Keratinocyte (primary cell): ENCODE data around the gene STK33. TPM values are rescaled to one million over a fixed set of nuclear protein-coding genes. Genes with fewer than 3 reads are reported as not detected.

Source experiments
- DNase-seq: peaks from one replicate; pipeline ENCODE4 v3.0.0-alpha.2; 2011; ENCODE audit warnings: low read depth, missing footprints, low spot score
- FAIRE-seq: peaks from 2 replicates; lab custom pipeline; 2011; peaks lifted over from hg19 to GRCh38; lab: Jason Lieb, UNC
- H2AFZ ChIP-seq: 2 replicates; pipeline ENCODE4 v1.6.0; 2012; ENCODE audit warnings: low read length, control low read depth, inconsistent platforms; ENCODE audit not compliant: control insufficient read depth
- H3K27ac ChIP-seq: 2 replicates; pipeline ENCODE4 v1.5.1; 2011; ENCODE audit warnings: low read length; ENCODE audit not compliant: control insufficient read depth, insufficient read depth
- H3K27me3 ChIP-seq: 3 replicates; pipeline ENCODE4 v1.6.0; 2011; ENCODE audit warnings: low read length; ENCODE audit not compliant: control insufficient read depth, insufficient read depth; ENCODE audit errors: extremely low read depth
- H3K36me3 ChIP-seq, 2 experiments: 2 replicates in 1 of 2; 3 replicates in 1 of 2; pipeline ENCODE4 v1.5.1; 2011; ENCODE audit warnings: low read length in 2 of 2, mild to moderate bottlenecking in 1 of 2; ENCODE audit not compliant: control insufficient read depth in 2 of 2, insufficient read depth in 2 of 2; ENCODE audit errors: extremely low read depth in 1 of 2
- H3K4me1 ChIP-seq: 3 replicates; pipeline ENCODE4 v1.5.1; 2011; ENCODE audit warnings: low read length; ENCODE audit not compliant: control insufficient read depth, insufficient read depth; ENCODE audit errors: extremely low read depth
- H3K4me2 ChIP-seq: 3 replicates; pipeline ENCODE4 v1.6.0; 2011; ENCODE audit warnings: low read depth, low read length; ENCODE audit not compliant: control insufficient read depth, insufficient read depth; ENCODE audit errors: extremely low read depth
- H3K4me3 ChIP-seq, 3 experiments: fragments of 200-600 bp in 1 of 3; sonication (generic) in 1 of 3; 2 replicates in 2 of 3; 3 replicates in 1 of 3; pipeline ENCODE4 v1.5.1; 2011 to 2016; ENCODE audit warnings: low read length in 3 of 3, mild to moderate bottlenecking in 3 of 3, control low read depth in 2 of 3, inconsistent platforms in 1 of 3, low read depth in 1 of 3, mixed read lengths in 1 of 3, mixed run types in 1 of 3, moderate library complexity in 1 of 3; ENCODE audit not compliant: control insufficient read depth in 2 of 3, insufficient read depth in 2 of 3; ENCODE audit errors: extremely low read depth in 1 of 3
- H3K79me2 ChIP-seq: 2 replicates; pipeline ENCODE4 v1.6.0; 2012; ENCODE audit warnings: low read length; ENCODE audit not compliant: control insufficient read depth, insufficient read depth
- H3K9ac ChIP-seq: 3 replicates; pipeline ENCODE4 v1.6.0; 2011; ENCODE audit warnings: low read length; ENCODE audit not compliant: control insufficient read depth, insufficient read depth; ENCODE audit errors: extremely low read depth
- H3K9me1 ChIP-seq: 3 replicates; pipeline ENCODE4 v1.6.0; 2011; ENCODE audit warnings: low read length; ENCODE audit not compliant: control insufficient read depth, insufficient read depth; ENCODE audit errors: extremely low read depth
- H3K9me3 ChIP-seq: 2 replicates; pipeline ENCODE4 v1.5.1; 2012; ENCODE audit warnings: low read depth, low read length; ENCODE audit not compliant: control insufficient read depth
- H4K20me1 ChIP-seq: 3 replicates; pipeline ENCODE4 v1.6.0; 2011; ENCODE audit warnings: low read length; ENCODE audit not compliant: control insufficient read depth, insufficient read depth; ENCODE audit errors: extremely low read depth
- EZH2 ChIP-seq: IDR thresholded peaks from one replicate; pipeline ENCODE4 v1.6.1; 2012; ENCODE audit warnings: inconsistent platforms, mild to moderate bottlenecking, low read length, moderate library complexity
- dilution Hi-C: fragments of 300-500 bp; cut with MboI; formaldehyde crosslinking; loops from one replicate; pipeline ENCODE4 v1.7.0; 2020; ENCODE audit warnings: low sequenced_read_pairs; ENCODE audit not compliant: extremely low pct_ligation_motif_present
- polyA plus RNA-seq, 5 experiments: library from polyadenylated mRNA; depleted of rRNA in 3 of 5; stranded (reverse) in 3 of 5; stranded (forward) in 1 of 5; unstranded in 1 of 5; fragments of >200 nt; gene quantifications; 1 replicate in 1 of 5; 2 replicates in 3 of 5; 3 replicates in 1 of 5; pipeline versions ENCODE4 v1.2.1 to v1.2.3, GENCODE V29; 2011 to 2012; ENCODE audit warnings: missing spikeins in 2 of 5, low read depth in 1 of 5, low replicate concordance in 1 of 5
- TF ChIP-seq, protein P1 (sequence below), 3 experiments: IDR thresholded peaks in 1 of 3; conservative IDR thresholded peaks in 1 of 3; optimal IDR thresholded peaks in 1 of 3; 2 replicates in 2 of 3; 3 replicates in 1 of 3; pipeline versions ENCODE3 to v1.5.1; 2011; ENCODE audit warnings: low read length in 3 of 3, mild to moderate bottlenecking in 3 of 3, moderate library complexity in 2 of 3, control low read depth in 1 of 3, inconsistent platforms in 1 of 3; ENCODE audit not compliant: insufficient read depth in 2 of 3; ENCODE audit errors: extremely low read depth in 1 of 3

STK33 gene
- polyA plus RNA-seq, 1 donor (not counting 4 experiments of a cell fraction or from before 2014, with no cell fraction given): 0.05 TPM

GRCh38 chr11:8527939-8528338 lies 66.1 kb downstream of the STK33 start:
- no peak overlapping the region for H3K9ac ChIP-seq
- no peaks in the 10 kb centered on the region for H3K27me3 ChIP-seq
- H3K4me3 ChIP-seq: no peak overlapping the region
- no peak overlapping the region for H3K27ac ChIP-seq
- TF ChIP-seq, protein P1, sequence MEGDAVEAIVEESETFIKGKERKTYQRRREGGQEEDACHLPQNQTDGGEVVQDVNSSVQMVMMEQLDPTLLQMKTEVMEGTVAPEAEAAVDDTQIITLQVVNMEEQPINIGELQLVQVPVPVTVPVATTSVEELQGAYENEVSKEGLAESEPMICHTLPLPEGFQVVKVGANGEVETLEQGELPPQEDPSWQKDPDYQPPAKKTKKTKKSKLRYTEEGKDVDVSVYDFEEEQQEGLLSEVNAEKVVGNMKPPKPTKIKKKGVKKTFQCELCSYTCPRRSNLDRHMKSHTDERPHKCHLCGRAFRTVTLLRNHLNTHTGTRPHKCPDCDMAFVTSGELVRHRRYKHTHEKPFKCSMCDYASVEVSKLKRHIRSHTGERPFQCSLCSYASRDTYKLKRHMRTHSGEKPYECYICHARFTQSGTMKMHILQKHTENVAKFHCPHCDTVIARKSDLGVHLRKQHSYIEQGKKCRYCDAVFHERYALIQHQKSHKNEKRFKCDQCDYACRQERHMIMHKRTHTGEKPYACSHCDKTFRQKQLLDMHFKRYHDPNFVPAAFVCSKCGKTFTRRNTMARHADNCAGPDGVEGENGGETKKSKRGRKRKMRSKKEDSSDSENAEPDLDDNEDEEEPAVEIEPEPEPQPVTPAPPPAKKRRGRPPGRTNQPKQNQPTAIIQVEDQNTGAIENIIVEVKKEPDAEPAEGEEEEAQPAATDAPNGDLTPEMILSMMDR (optimal IDR thresholded peaks at IDR 0.05 in 1 of 3, IDR thresholded peaks at IDR 0.05 in 1 of 3, conservative IDR thresholded peaks at IDR 0.05 in 1 of 3; ENCODE audit: extremely low read depth in 1 of 3, insufficient read depth in 2 of 3, low read length in 3 of 3): no peak
- TF ChIP-seq EZH2: no peak
- H3K9me3 ChIP-seq: no peaks in the 10 kb centered on the region
- FAIRE-seq (no peak), DNase-seq (no peak)
- H3K9me1 ChIP-seq: no peaks in the 10 kb centered on the region
- no peaks in the 10 kb centered on the region for H3K36me3 ChIP-seq
- H4K20me1 ChIP-seq: no peaks in the 10 kb centered on the region
- H3K79me2 ChIP-seq: no peaks in the 10 kb centered on the region
- H3K4me1 ChIP-seq: no peaks in the 10 kb centered on the region
- no peak overlapping the region for H3K4me2 ChIP-seq
- H2AFZ ChIP-seq: no peak overlapping the region
- dilution Hi-C loops: no loop called here

DNA sequence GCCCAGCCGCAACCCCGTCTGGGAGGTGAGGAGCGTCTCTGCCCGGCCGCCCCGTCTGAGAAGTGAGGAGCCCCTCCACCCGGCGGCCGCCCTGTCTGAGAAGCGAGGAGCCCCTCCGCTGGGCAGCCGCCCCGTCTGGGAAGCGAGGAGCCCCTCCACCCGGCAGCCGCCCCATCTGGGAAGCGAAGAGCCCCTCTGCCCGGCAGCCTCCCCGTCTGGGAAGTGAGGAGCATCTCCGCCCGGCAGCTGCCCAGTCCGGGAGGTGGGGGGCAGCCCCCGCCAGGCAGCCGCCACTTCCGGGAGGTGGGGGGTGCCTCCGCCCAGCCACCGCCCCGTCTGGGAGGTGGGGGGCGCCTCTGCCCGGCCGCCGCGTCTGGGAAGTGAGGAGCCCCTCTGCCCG lies 70.6 kb downstream of the STK33 start:
- Histone ChIP-seq H3K79me2 (no peaks in the 10 kb centered on the region), H3K36me3 (no peaks in the 10 kb centered on the region), H3K27ac (no peak overlapping the region), H4K20me1 (no peaks in the 10 kb centered on the region), H3K9me1 (no peaks in the 10 kb centered on the region), H3K9ac (no peak overlapping the region), H3K4me2 (no peak overlapping the region), H3K4me3 (no peak overlapping the region), H2AFZ (no peak overlapping the region), H3K27me3 (no peaks in the 10 kb centered on the region), H3K9me3 (no peaks in the 10 kb centered on the region), H3K4me1 (no peaks in the 10 kb centered on the region)
- dilution Hi-C loops: no loop called here
- FAIRE-seq (no peak), DNase-seq (no peak)
- no peak for TF ChIP-seq EZH2
- TF ChIP-seq, protein P1 (optimal IDR thresholded peaks at IDR 0.05 in 1 of 3, IDR thresholded peaks at IDR 0.05 in 1 of 3, conservative IDR thresholded peaks at IDR 0.05 in 1 of 3; ENCODE audit: extremely low read depth in 1 of 3, insufficient read depth in 2 of 3, low read length in 3 of 3): no peak
